ENCODE data around the gene ZNF682.

DNA sequence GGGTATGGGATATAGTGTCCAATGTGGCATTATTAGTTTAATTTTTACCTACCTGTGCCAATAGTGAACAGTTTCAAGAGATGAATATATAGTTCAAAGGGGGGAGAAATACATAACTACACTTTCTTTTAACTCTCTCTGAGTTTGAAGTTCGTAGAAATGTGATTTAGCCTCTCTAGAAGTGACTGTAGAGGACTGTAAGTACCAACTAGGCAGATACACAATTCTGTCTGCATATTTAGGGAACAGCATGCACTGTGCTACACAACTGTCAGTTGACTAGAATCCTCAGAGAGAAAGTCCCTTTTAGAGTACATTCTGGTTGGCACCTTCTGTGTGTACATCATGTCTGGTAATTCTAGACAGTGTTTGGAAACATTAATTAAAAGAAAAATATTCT lies 21.0 kb upstream of the ZNF682 start:
- TF ChIP-seq CTCF (IDR thresholded peaks at IDR 0.05): no peak
- TF ChIP-seq POLR2A (IDR thresholded peaks at IDR 0.05): no peak
